ENCODE results near the gene GPR152. TPM values are rescaled to one million over a fixed set of nuclear protein-coding genes. Genes with fewer than 3 reads are reported as not detected.
"Not testable (repeated sequence)": the region's sequence is repeated elsewhere in the genome, so short reads cannot be mapped to it uniquely, and the experiment has no call there.

GPR152 gene
- total RNA-seq, 2 donors from 2014 or later: not detected

DNA sequence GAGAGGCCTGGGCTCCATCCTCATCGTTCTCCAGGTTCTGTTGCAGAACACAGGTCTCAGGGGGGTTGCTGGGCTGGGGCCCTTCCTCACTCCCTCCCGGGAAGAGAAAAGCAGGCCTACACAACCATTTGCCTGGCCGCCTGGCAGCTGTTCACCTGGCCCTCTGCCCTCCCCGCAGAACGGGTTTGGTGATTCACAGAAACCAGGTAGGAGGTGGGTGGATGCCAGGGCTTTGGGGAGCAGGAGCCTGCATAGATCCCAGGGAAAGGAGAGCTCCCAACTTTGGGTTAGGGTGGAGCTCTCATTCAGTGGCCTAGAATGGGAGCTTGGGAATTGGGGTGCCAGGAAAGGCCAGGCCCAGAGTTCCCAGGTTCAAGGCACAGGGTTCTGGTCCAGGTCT lies 15.5 kb upstream of the GPR152 start:
- ATAC-seq (ENCODE audit: insufficient number of reproducible peaks, low FRiP score, low read depth) (no peak), DNase-seq (ENCODE audit: low spot score) (no peak)
- Histone ChIP-seq H3K36me3 (no peaks in the 10 kb centered on the region), H3K4me1 (ENCODE audit: control insufficient read depth in 1 of 2, low read depth in 2 of 2) (peaks cover 10 to 44% of the 10 kb centered on the region in 2 donors), H3K27me3 (replicated peaks; ENCODE audit: insufficient read depth) (no peaks in the 10 kb centered on the region), H3K4me3 (peak overlapping the region; percentile 93), H3K9me3 (no peaks in the 10 kb centered on the region), H3K27ac (peak overlapping the region; percentile 65 to 89)
- TF ChIP-seq, protein P1, sequence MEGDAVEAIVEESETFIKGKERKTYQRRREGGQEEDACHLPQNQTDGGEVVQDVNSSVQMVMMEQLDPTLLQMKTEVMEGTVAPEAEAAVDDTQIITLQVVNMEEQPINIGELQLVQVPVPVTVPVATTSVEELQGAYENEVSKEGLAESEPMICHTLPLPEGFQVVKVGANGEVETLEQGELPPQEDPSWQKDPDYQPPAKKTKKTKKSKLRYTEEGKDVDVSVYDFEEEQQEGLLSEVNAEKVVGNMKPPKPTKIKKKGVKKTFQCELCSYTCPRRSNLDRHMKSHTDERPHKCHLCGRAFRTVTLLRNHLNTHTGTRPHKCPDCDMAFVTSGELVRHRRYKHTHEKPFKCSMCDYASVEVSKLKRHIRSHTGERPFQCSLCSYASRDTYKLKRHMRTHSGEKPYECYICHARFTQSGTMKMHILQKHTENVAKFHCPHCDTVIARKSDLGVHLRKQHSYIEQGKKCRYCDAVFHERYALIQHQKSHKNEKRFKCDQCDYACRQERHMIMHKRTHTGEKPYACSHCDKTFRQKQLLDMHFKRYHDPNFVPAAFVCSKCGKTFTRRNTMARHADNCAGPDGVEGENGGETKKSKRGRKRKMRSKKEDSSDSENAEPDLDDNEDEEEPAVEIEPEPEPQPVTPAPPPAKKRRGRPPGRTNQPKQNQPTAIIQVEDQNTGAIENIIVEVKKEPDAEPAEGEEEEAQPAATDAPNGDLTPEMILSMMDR (IDR thresholded peaks at IDR 0.05): no peak

DNA sequence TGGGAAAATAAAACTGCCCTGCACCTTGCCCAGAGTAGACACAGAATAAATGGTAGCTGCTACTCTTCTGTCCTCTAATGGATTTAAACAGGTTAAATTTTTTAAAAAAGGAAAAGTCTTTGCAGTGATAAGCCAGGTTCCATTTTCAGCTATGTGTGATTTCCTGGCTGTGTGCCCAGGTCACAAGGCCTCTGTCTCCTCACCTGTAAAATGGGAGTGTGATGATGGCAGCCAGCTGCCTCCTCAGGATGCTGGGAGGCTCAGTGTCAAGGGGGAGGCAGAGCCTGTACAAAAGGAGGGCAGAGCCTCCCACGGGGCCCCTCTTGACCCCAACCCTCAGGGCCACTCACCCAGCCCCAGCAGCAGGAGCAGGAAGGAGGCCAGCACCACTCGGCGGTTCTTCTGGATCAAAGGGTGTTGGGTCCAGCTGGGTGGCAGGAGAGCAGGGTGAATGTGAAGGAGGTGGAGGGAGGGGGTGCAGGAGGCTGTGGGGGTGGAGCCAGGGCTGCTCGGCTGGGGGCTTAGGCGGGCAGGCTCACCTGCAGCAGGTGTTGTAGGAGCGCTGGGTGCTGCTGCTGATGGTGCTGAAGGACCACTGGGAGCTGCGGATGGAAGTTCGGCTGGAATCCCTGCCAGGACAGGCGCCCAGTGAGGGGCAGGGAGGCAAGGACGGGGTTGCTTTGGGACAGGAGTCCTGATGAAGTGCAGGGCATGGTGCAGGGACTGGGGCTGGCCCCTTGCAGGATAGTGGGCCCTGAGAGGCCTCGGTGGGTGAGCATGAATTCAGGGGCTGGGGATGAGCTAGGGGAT lies 14.6 kb upstream of the GPR152 start:
- ATAC-seq (ENCODE audit: insufficient number of reproducible peaks, low FRiP score, low read depth) (no peak), DNase-seq (ENCODE audit: low spot score) (no peak)
- no peaks in the 10 kb centered on the region for H3K36me3 ChIP-seq
- H3K27ac ChIP-seq: peak overlapping the region in 1 of 2 donors; percentile 89
- no peaks in the 10 kb centered on the region for H3K27me3 ChIP-seq (replicated peaks; ENCODE audit: insufficient read depth)
- H3K4me3 ChIP-seq: no peak overlapping the region
- H3K4me1 ChIP-seq (ENCODE audit: control insufficient read depth in 1 of 2, low read depth in 2 of 2): peaks cover 10 to 44% of the 10 kb centered on the region in 2 donors
- TF ChIP-seq, protein P1 (IDR thresholded peaks at IDR 0.05): no peak
- H3K9me3 ChIP-seq: no peaks in the 10 kb centered on the region

DNA sequence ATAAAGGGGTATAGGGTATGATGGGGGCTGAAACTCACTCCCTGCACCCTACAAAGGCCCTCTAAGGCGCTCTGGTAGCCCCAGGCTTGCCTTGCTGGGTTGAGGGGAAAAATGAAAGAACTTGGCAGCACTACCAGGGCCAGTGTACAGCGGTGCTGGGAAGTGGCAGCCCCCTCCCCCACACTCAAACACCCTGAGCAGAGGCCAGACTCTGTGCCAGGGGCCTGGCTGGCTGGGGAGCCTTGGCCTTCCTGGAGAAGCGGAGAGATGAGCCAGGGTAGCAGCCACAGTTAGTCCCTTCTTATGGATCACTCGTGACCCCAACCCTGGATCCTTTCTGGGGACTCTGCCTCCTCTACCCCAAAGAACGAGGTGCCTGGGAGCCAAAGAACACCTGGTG lies 13.8 kb upstream of the GPR152 start:
- Histone ChIP-seq H3K27ac (no peak overlapping the region), H3K4me1 (ENCODE audit: control insufficient read depth in 1 of 2, low read depth in 2 of 2) (peaks cover 10 to 44% of the 10 kb centered on the region in 2 donors), H3K4me3 (no peak overlapping the region), H3K9me3 (no peaks in the 10 kb centered on the region), H3K36me3 (no peaks in the 10 kb centered on the region), H3K27me3 (replicated peaks; ENCODE audit: insufficient read depth) (no peaks in the 10 kb centered on the region)
- DNase-seq (ENCODE audit: low spot score): no peak
- TF ChIP-seq, protein P1 (IDR thresholded peaks at IDR 0.05): no peak
- no peak for ATAC-seq (ENCODE audit: insufficient number of reproducible peaks, low FRiP score, low read depth)

DNA sequence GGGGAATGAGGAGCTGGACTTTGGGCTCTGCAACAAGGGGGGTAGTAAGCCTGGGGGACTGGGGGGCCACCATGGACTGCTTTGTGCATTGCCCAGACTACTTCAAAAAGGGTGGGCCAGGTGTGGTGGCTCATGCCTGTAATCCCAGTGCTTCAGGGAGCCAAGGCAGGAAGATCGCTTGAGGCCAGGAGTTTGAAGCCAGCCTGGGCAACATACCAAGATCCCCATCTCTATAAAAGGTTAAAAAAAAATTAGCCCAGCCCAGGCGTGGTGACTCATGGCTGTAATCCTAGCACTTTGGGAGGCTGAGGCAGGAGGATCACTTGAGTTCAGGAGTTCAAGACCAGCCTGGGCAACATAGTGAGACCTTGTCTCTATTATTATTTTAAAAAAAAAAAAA lies 13.0 kb upstream of the GPR152 start:
- H3K27me3 ChIP-seq (replicated peaks; ENCODE audit: insufficient read depth); H3K4me3 ChIP-seq; ATAC-seq (ENCODE audit: insufficient number of reproducible peaks, low FRiP score, low read depth): not testable (repeated sequence)

DNA sequence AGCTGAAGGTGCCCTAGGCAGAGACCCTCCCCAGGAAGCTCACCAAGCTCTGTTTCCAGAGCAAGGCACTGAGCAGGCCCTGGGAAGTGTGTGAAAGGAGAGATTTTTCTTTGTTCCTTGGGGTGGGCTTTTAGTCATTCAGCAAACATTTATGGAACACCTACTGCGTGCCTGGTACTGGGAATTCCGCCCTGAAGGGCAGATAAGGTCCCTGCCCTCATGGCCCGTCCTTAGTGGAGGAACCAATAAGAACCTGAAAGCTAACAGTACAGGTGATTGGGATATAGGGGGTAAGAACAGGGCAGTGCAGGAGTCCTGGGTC lies 12.6 kb upstream of the GPR152 start:
- ATAC-seq (ENCODE audit: insufficient number of reproducible peaks, low FRiP score, low read depth) (no peak), DNase-seq (ENCODE audit: low spot score) (no peak)
- peaks cover 10 to 44% of the 10 kb centered on the region in 2 donors for H3K4me1 ChIP-seq (ENCODE audit: control insufficient read depth in 1 of 2, low read depth in 2 of 2)
- H3K27ac ChIP-seq: peak overlapping the region; percentile 81 to 82
- H3K9me3 ChIP-seq: no peaks in the 10 kb centered on the region
- TF ChIP-seq, protein P1 (IDR thresholded peaks at IDR 0.05): no peak
- no peaks in the 10 kb centered on the region for H3K36me3 ChIP-seq
- H3K4me3 ChIP-seq: peak overlapping the region; percentile 73
- H3K27me3 ChIP-seq (replicated peaks; ENCODE audit: insufficient read depth): no peaks in the 10 kb centered on the region

More for the DNA sequence above, 13.0 kb upstream of the GPR152 start:
- H3K9me3 ChIP-seq; H3K36me3 ChIP-seq; DNase-seq (ENCODE audit: low spot score): not testable (repeated sequence)
- Histone ChIP-seq H3K27ac (peak overlapping the region; percentile 81 to 82), H3K4me1 (ENCODE audit: control insufficient read depth in 1 of 2, low read depth in 2 of 2) (peaks cover 10 to 44% of the 10 kb centered on the region in 2 donors)

Measured in thoracic aorta (tissue), 2 donors.